Neural cell (in vitro differentiated cells): ENCODE results near the gene SPR.

Source experiments
- EP300 ChIP-seq: fragments of 450-650 bp; conservative IDR thresholded peaks from 2 replicates; pipeline ENCODE4 v1.6.1; 2014; ENCODE audit warnings: antibody characterized with exemption, mild to moderate bottlenecking, moderate library complexity; ENCODE audit not compliant: poor library complexity, severe bottlenecking
- EZH2 ChIP-seq: fragments of 200-600, 300-800 bp; shearing (Covaris generic), sonication (generic); IDR thresholded peaks from 2 replicates; pipeline ENCODE4 v1.6.1; 2014; ENCODE audit warnings: antibody characterized with exemption, low read length, borderline replicate concordance, mild to moderate bottlenecking; ENCODE audit not compliant: insufficient read depth, poor library complexity, severe bottlenecking
- MXI1 ChIP-seq: fragments of 450-650 bp; conservative IDR thresholded peaks from 2 replicates; pipeline ENCODE4 v1.6.1; 2014; ENCODE audit warnings: antibody characterized with exemption, mild to moderate bottlenecking; ENCODE audit not compliant: poor library complexity, severe bottlenecking
- POLR2AphosphoS5 ChIP-seq: IDR thresholded peaks from 2 replicates; pipeline ENCODE4 v1.6.1; 2012
- RAD21 ChIP-seq: fragments of 450-650 bp; conservative IDR thresholded peaks from 2 replicates; pipeline ENCODE4 v1.6.1; 2014; ENCODE audit warnings: antibody characterized with exemption, mild to moderate bottlenecking, moderate library complexity
- SMC3 ChIP-seq: fragments of 450-650 bp; conservative IDR thresholded peaks from 2 replicates; pipeline ENCODE4 v1.6.1; 2014; ENCODE audit warnings: antibody characterized with exemption, mild to moderate bottlenecking, moderate library complexity; ENCODE audit not compliant: poor library complexity
- TAF1 ChIP-seq: IDR thresholded peaks from 2 replicates; pipeline ENCODE4 v1.6.1; 2012; ENCODE audit warnings: low read depth
- TF ChIP-seq, protein P1 (sequence below): fragments of 450-650 bp; IDR thresholded peaks from 2 replicates; pipeline ENCODE4 v1.5.1; 2014; ENCODE audit warnings: antibody characterized with exemption, mild to moderate bottlenecking, moderate library complexity; ENCODE audit not compliant: poor library complexity, severe bottlenecking
- TF ChIP-seq, protein P2 (sequence below): IDR thresholded peaks from 2 replicates; pipeline ENCODE4 v1.6.1; 2012; ENCODE audit warnings: borderline replicate concordance

DNA sequence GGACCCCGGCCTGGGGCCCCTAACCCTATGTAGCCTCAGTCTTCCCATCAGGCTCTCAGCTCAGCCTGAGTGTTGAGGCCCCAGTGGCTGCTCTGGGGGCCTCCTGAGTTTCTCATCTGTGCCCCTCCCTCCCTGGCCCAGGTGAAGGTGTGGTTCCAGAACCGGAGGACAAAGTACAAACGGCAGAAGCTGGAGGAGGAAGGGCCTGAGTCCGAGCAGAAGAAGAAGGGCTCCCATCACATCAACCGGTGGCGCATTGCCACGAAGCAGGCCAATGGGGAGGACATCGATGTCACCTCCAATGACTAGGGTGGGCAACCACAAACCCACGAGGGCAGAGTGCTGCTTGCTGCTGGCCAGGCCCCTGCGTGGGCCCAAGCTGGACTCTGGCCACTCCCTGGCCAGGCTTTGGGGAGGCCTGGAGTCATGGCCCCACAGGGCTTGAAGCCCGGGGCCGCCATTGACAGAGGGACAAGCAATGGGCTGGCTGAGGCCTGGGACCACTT lies 46.5 kb downstream of the SPR start:
- TF ChIP-seq, protein P1, sequence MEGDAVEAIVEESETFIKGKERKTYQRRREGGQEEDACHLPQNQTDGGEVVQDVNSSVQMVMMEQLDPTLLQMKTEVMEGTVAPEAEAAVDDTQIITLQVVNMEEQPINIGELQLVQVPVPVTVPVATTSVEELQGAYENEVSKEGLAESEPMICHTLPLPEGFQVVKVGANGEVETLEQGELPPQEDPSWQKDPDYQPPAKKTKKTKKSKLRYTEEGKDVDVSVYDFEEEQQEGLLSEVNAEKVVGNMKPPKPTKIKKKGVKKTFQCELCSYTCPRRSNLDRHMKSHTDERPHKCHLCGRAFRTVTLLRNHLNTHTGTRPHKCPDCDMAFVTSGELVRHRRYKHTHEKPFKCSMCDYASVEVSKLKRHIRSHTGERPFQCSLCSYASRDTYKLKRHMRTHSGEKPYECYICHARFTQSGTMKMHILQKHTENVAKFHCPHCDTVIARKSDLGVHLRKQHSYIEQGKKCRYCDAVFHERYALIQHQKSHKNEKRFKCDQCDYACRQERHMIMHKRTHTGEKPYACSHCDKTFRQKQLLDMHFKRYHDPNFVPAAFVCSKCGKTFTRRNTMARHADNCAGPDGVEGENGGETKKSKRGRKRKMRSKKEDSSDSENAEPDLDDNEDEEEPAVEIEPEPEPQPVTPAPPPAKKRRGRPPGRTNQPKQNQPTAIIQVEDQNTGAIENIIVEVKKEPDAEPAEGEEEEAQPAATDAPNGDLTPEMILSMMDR: no peak
- TF ChIP-seq POLR2AphosphoS5 (no peak), EZH2 (no peak), MXI1 (no peak), EP300 (no peak), RAD21 (no peak), SMC3 (no peak), TAF1 (no peak)
- TF ChIP-seq, protein P2, sequence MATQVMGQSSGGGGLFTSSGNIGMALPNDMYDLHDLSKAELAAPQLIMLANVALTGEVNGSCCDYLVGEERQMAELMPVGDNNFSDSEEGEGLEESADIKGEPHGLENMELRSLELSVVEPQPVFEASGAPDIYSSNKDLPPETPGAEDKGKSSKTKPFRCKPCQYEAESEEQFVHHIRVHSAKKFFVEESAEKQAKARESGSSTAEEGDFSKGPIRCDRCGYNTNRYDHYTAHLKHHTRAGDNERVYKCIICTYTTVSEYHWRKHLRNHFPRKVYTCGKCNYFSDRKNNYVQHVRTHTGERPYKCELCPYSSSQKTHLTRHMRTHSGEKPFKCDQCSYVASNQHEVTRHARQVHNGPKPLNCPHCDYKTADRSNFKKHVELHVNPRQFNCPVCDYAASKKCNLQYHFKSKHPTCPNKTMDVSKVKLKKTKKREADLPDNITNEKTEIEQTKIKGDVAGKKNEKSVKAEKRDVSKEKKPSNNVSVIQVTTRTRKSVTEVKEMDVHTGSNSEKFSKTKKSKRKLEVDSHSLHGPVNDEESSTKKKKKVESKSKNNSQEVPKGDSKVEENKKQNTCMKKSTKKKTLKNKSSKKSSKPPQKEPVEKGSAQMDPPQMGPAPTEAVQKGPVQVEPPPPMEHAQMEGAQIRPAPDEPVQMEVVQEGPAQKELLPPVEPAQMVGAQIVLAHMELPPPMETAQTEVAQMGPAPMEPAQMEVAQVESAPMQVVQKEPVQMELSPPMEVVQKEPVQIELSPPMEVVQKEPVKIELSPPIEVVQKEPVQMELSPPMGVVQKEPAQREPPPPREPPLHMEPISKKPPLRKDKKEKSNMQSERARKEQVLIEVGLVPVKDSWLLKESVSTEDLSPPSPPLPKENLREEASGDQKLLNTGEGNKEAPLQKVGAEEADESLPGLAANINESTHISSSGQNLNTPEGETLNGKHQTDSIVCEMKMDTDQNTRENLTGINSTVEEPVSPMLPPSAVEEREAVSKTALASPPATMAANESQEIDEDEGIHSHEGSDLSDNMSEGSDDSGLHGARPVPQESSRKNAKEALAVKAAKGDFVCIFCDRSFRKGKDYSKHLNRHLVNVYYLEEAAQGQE: no peak
